HCT116 (cell line): Measurements from ENCODE around the gene MDM2. TPM values are rescaled to one million over a fixed set of nuclear protein-coding genes. Genes with fewer than 3 reads are reported as not detected.

Experiments used
- ATAC-seq: fragments of 200-7000 bp; cut with Tn5 transposase; 2 replicates; pipeline ENCODE4 v1.9.1; 2020; ENCODE audit warnings: mild to moderate bottlenecking, moderate library complexity
- BruUV-seq: library from RNA; stranded (reverse); fragments of 400-500 nt; replicated peaks from 2 replicates; lab custom pipeline; 2021; lab: Mats Ljungman, UMichigan
- CTCF ChIA-PET: fragments of 300-600 bp; sonication (Branson Sonifier 250); formaldehyde crosslinking; loops from one replicate; lab custom pipeline; 2021; ENCODE audit warnings: antibody characterized with exemption; lab: Charles Lee
- POLR2A ChIA-PET: fragments of 300-600, 350-600 bp; sonication (Branson Sonifier 250); formaldehyde crosslinking; loops from one replicate; lab custom pipeline; 2021; ENCODE audit warnings: antibody characterized with exemption; lab: Charles Lee
- RAD21 ChIA-PET, 2 experiments: fragments of 300-600 bp; sonication (Branson Sonifier 250); formaldehyde crosslinking; loops; one replicate each; lab custom pipeline; 2023; ENCODE audit warnings: low total read pairs in 2 of 2; ENCODE audit not compliant: uncharacterized antibody in 2 of 2, unreplicated experiment in 2 of 2, low non-redundant PET in 1 of 2; lab: Charles Lee
- DNase-seq: peaks from one replicate; pipeline ENCODE4 v3.0.0-alpha.2; 2010; ENCODE audit warnings: low read depth, low spot score
- H2AFZ ChIP-seq: fragments of 200-600 bp; shearing (Covaris generic), sonication (generic); 2 replicates; pipeline ENCODE4 v1.6.1; 2017; ENCODE audit warnings: low read depth, mixed run types, mixed read lengths, antibody characterized with exemption, low read length; ENCODE audit not compliant: poor library complexity, severe bottlenecking
- H3K27ac ChIP-seq: 2 replicates; pipeline ENCODE4 v1.5.1; 2012; ENCODE audit warnings: low read depth, low read length
- H3K27me3 ChIP-seq: fragments of 200-600 bp; sonication (generic); 2 replicates; pipeline ENCODE4 v1.6.1; 2016; ENCODE audit warnings: mixed run types, low read length, mixed read lengths; ENCODE audit not compliant: insufficient read depth
- H3K36me3 ChIP-seq, 2 experiments: fragments of 200-500 bp in 1 of 2; fragments of 200-600 bp in 1 of 2; sonication (Bioruptor generic) in 1 of 2; sonication (generic) in 1 of 2; 2 replicates each; pipeline versions ENCODE4 v1.5.1 to v1.6.1; 2014 to 2016; ENCODE audit warnings: low read length in 2 of 2, inconsistent platforms in 1 of 2, mixed read lengths in 1 of 2, mixed run types in 1 of 2; ENCODE audit not compliant: insufficient read depth in 2 of 2, control insufficient read depth in 1 of 2
- H3K4me1 ChIP-seq, 2 experiments: fragments of 200-600 bp in 1 of 2; sonication (generic) in 1 of 2; 2 replicates each; pipeline versions ENCODE4 v1.5.1 to v1.6.1; 2012 to 2017; ENCODE audit warnings: low read length in 2 of 2, inconsistent platforms in 1 of 2, mild to moderate bottlenecking in 1 of 2, mixed read lengths in 1 of 2, mixed run types in 1 of 2, moderate library complexity in 1 of 2; ENCODE audit not compliant: insufficient read depth in 2 of 2, control insufficient read depth in 1 of 2
- H3K4me2 ChIP-seq: fragments of 200-600 bp; sonication (generic); 2 replicates; pipeline ENCODE4 v1.6.1; 2017; ENCODE audit warnings: mixed run types, low read length, mixed read lengths
- H3K4me3 ChIP-seq, 2 experiments: fragments of 200-600 bp in 1 of 2; sonication (generic) in 1 of 2; replicated peaks in 1 of 2; 2 replicates each; pipeline ENCODE4 v1.5.1; 2011 to 2016; ENCODE audit warnings: low read length in 2 of 2, control low read depth in 1 of 2, low read depth in 1 of 2, mild to moderate bottlenecking in 1 of 2, mixed read lengths in 1 of 2, mixed run types in 1 of 2
- H3K79me2 ChIP-seq: fragments of 200-600 bp; sonication (generic); 2 replicates; pipeline ENCODE4 v1.6.1; 2017; ENCODE audit warnings: mild to moderate bottlenecking, mixed run types, low read length, moderate library complexity, mixed read lengths; ENCODE audit not compliant: insufficient read depth
- H3K9ac ChIP-seq: fragments of 200-600 bp; sonication (generic); 2 replicates; pipeline ENCODE4 v1.6.1; 2016; ENCODE audit warnings: low read length, mixed read lengths
- H3K9me2 ChIP-seq: fragments of 200-600 bp; sonication (generic), shearing (Covaris generic); 2 replicates; pipeline ENCODE4 v1.6.1; 2017; ENCODE audit warnings: mixed run types, mild to moderate bottlenecking, moderate library complexity; ENCODE audit not compliant: insufficient read depth
- H3K9me3 ChIP-seq, 2 experiments: fragments of 200-500 bp in 1 of 2; fragments of 200-600 bp in 1 of 2; sonication (Bioruptor generic) in 1 of 2; sonication (generic) in 1 of 2; 2 replicates each; pipeline ENCODE4 v1.6.1; 2014 to 2017; ENCODE audit warnings: low read length in 2 of 2, mixed read lengths in 2 of 2, inconsistent platforms in 1 of 2, low read depth in 1 of 2, mild to moderate bottlenecking in 1 of 2, mixed run types in 1 of 2, moderate library complexity in 1 of 2; ENCODE audit not compliant: control insufficient read depth in 1 of 2, insufficient read depth in 1 of 2
- H4K20me1 ChIP-seq: fragments of 200-600 bp; sonication (generic), shearing (Covaris generic); 2 replicates; pipeline ENCODE4 v1.6.1; 2017; ENCODE audit warnings: mixed run types, mild to moderate bottlenecking, moderate library complexity; ENCODE audit not compliant: insufficient read depth
- ATF3 ChIP-seq: IDR thresholded peaks from 2 replicates; pipeline ENCODE4 v1.6.1; 2012
- CEBPB ChIP-seq: IDR thresholded peaks from 2 replicates; pipeline ENCODE4 v1.6.1; 2012; ENCODE audit warnings: low read depth
- CTCF ChIP-seq, 3 experiments: fragments of 200-600 bp in 1 of 3; sonication (generic) in 1 of 3; IDR thresholded peaks in 2 of 3; conservative IDR thresholded peaks in 1 of 3; 2 replicates each; pipeline ENCODE4 v1.5.1; 2012 to 2017; ENCODE audit warnings: low read depth in 2 of 3, low read length in 2 of 3, antibody characterized with exemption in 1 of 3, borderline replicate concordance in 1 of 3, control low read depth in 1 of 3, mild to moderate bottlenecking in 1 of 3, mixed read lengths in 1 of 3, mixed run types in 1 of 3, moderate library complexity in 1 of 3; ENCODE audit not compliant: insufficient read depth in 1 of 3
- EGR1 ChIP-seq: IDR thresholded peaks from 2 replicates; pipeline ENCODE4 v1.6.1; 2012; ENCODE audit warnings: low read depth
- EZH2 ChIP-seq: fragments of 200-600 bp; sonication (generic); IDR thresholded peaks from 2 replicates; pipeline ENCODE4 v1.6.1; 2017; ENCODE audit warnings: antibody characterized with exemption, mixed run types
- EZH2phosphoT487 ChIP-seq: fragments of 200-600 bp; IDR thresholded peaks from 2 replicates; pipeline ENCODE4 v1.6.1; 2018; ENCODE audit warnings: antibody characterized with exemption, borderline replicate concordance
- FOSL1 ChIP-seq: IDR thresholded peaks from 2 replicates; pipeline ENCODE4 v1.6.1; 2012; ENCODE audit warnings: low read depth
- JUND ChIP-seq: IDR thresholded peaks from 2 replicates; pipeline ENCODE4 v1.6.1; 2012
- MAX ChIP-seq: IDR thresholded peaks from 2 replicates; pipeline ENCODE4 v1.6.1; 2012
- POLR2AphosphoS5 ChIP-seq: IDR thresholded peaks from 2 replicates; pipeline ENCODE4 v1.6.1; 2011; ENCODE audit warnings: mild to moderate bottlenecking, low read depth, low read length, moderate library complexity
- SIN3A ChIP-seq: IDR thresholded peaks from 2 replicates; pipeline ENCODE4 v1.6.1; 2012; ENCODE audit warnings: low read depth
- SP1 ChIP-seq: IDR thresholded peaks from 2 replicates; pipeline ENCODE4 v1.6.1; 2012; ENCODE audit warnings: low read depth
- SRF ChIP-seq: IDR thresholded peaks from 2 replicates; pipeline ENCODE4 v1.6.1; 2012; ENCODE audit warnings: low read depth
- TCF7L2 ChIP-seq: IDR thresholded peaks from 2 replicates; pipeline ENCODE4 v1.7.0; 2011; ENCODE audit warnings: borderline replicate concordance, inconsistent platforms; ENCODE audit not compliant: insufficient read depth, insufficient read length; ENCODE audit errors: extremely low read depth
- YY1 ChIP-seq: IDR thresholded peaks from 2 replicates; pipeline ENCODE4 v1.6.1; 2011; ENCODE audit warnings: low read length, low read depth, moderate library complexity, mild to moderate bottlenecking; ENCODE audit not compliant: insufficient replicate concordance; ENCODE audit errors: extremely low read depth
- ZBTB33 ChIP-seq: IDR thresholded peaks from 2 replicates; pipeline ENCODE4 v1.6.1; 2011; ENCODE audit warnings: mild to moderate bottlenecking, low read length, moderate library complexity; ENCODE audit not compliant: insufficient replicate concordance; ENCODE audit errors: extremely low read depth
- ZFX ChIP-seq: fragments of 450-650 bp; IDR thresholded peaks from 2 replicates; pipeline ENCODE4 v1.6.1; 2017
- intact Hi-C: fragments of 100-400 bp; cut with micrococcal nuclease; formaldehyde crosslinking; loops from 2 replicates; pipeline ENCODE4 v1.10.0; 2022
- total RNA-seq: library from RNA; stranded (reverse); gene quantifications from one replicate; pipeline ENCODE4 v1.2.1, GENCODE V29; 2021; ENCODE audit not compliant: unreplicated experiment

The MDM2 gene
- total RNA-seq, 1 experiment from 2014 or later: 170 TPM

- CTCF ChIA-PET: no interaction called here
- no peak for ATAC-seq
- DNase-seq: no peak
- Histone ChIP-seq H3K4me2 (no peak overlapping the region), H3K27me3 (no peaks in the 10 kb centered on the region), H3K9me2 (no peaks in the 10 kb centered on the region), H3K27ac (no peak overlapping the region), H3K36me3 (no peaks in the 10 kb centered on the region), H3K9me3 (no peaks in the 10 kb centered on the region), H4K20me1 (no peaks in the 10 kb centered on the region), H3K9ac (no peak overlapping the region), H3K4me1 (no peaks in the 10 kb centered on the region), H3K79me2 (no peaks in the 10 kb centered on the region), H3K4me3 (no peak overlapping the region), H2AFZ (no peak overlapping the region)
- no TSS peak for BruUV-seq
- TF ChIP-seq YY1 (no peak), ZBTB33 (no peak), MAX (no peak), POLR2AphosphoS5 (no peak), CTCF (IDR thresholded peaks at IDR 0.05 in 2 of 3, conservative IDR thresholded peaks at IDR 0.05 in 1 of 3; ENCODE audit: borderline replicate concordance in 1 of 3, insufficient read depth in 1 of 3, low read depth in 2 of 3, low read length in 2 of 3) (no peak), SRF (no peak), JUND (no peak), EZH2 (no peak), SIN3A (no peak), ZFX (no peak), EZH2phosphoT487 (no peak), FOSL1 (no peak), TCF7L2 (no peak), EGR1 (no peak), ATF3 (no peak), CEBPB (no peak), SP1 (no peak)
- RAD21 ChIA-PET: no interaction called here
- intact Hi-C loops: no loop called here
- POLR2A ChIA-PET: no interaction called here
Measured at GRCh38 chr12:68888243-68888642, 80.3 kb downstream of the MDM2 start.
